22Rv1 (cell line): Measurements from ENCODE around the gene CNPY2.

Experiments
- H3K27ac ChIP-seq: fragments of 450-650 bp; 2 replicates; pipeline ENCODE4 v1.5.1; 2017
- CTCF ChIP-seq: fragments of 450-650 bp; IDR thresholded peaks from 2 replicates; pipeline ENCODE4 v1.5.1; 2017; ENCODE audit warnings: mild to moderate bottlenecking
- ZFX ChIP-seq: fragments of 450-650 bp; IDR thresholded peaks from 2 replicates; pipeline ENCODE4 v1.6.1; 2017; ENCODE audit warnings: antibody characterized with exemption, borderline replicate concordance

The CNPY2 gene

GRCh38 chr12:56260380-56260779, 55.4 kb downstream of the CNPY2 start:
- TF ChIP-seq CTCF (no peak), ZFX (no peak)
- no peak overlapping the region for H3K27ac ChIP-seq
